Measurements from ENCODE around the gene CTSE. TPM values are rescaled to one million over a fixed set of nuclear protein-coding genes. Genes with fewer than 3 reads are reported as not detected.

Gene CTSE
- total and polyA plus RNA-seq, 2 of the 4 experiments (the other 2 are of a cell fraction): not detected

GRCh38 chr1:205973377-205974232 is 50.1 kb downstream of the CTSE start:
- peaks cover 6% of the 10 kb centered on the region for H3K27me3 ChIP-seq (ENCODE audit: control insufficient read depth, insufficient read depth, low read length)
- dilution Hi-C loops (cut with HindIII; ENCODE audit: low sequenced_read_pairs, unreplicated experiment): no loop called here
- no peak overlapping the region for H4K8ac ChIP-seq (ENCODE audit: low read depth in 2 of 2, low read length in 2 of 2)
- in situ Hi-C loops (cut with MboI; ENCODE audit: low sequenced_read_pairs): no loop called here
- peak overlapping the region; percentile 62 for H2AK9ac ChIP-seq (replicated peaks; ENCODE audit: low read depth, low read length, poor library complexity)
- ChIA-PET CTCF (no interaction called here), POLR2A (ENCODE audit: unreplicated experiment) (no interaction called here)
- H3K27ac ChIP-seq (ENCODE audit: insufficient read depth, low read length): no peak overlapping the region
- H2BK20ac ChIP-seq (ENCODE audit: low read depth, low read length): no peak overlapping the region
- H3K23ac ChIP-seq (ENCODE audit: low read depth, low read length): no peak overlapping the region
- no peak overlapping the region for H3K4ac ChIP-seq (ENCODE audit: low read depth, low read length)
- TF ChIP-seq SMC3 (IDR thresholded peaks at IDR 0.05; ENCODE audit: low read depth, low read length): no peak
- TF ChIP-seq POLR2A (IDR thresholded peaks at IDR 0.05; ENCODE audit: low read depth, low read length): no peak
- no peaks in the 10 kb centered on the region for H3K9me3 ChIP-seq (ENCODE audit: control insufficient read depth, insufficient read depth, low read length)
- H2BK15ac ChIP-seq (ENCODE audit: low read depth, low read length): no peak overlapping the region
- WGBS, 2 experiments (ENCODE audit: extremely low coverage in 2 of 2, insufficient read length in 1 of 2): 93 to 100% methylated on average over 4 to 8 of the region's 8 CpGs
- peak overlapping the region; percentile 23 for H2AFZ ChIP-seq (replicated peaks; ENCODE audit: low read length, poor library complexity)
- H4K91ac ChIP-seq (ENCODE audit: insufficient read depth, low read depth, low read length): no peak overlapping the region
- H2AK5ac ChIP-seq (ENCODE audit: low read depth, low read length): no peak overlapping the region; the same call in 1 of the 2 replicates
- H4K5ac ChIP-seq (ENCODE audit: low read depth, low read length): no peak overlapping the region
- H2BK5ac ChIP-seq (ENCODE audit: low read depth, low read length, poor library complexity, severe bottlenecking): peak overlapping the region; percentile 54
- no peak overlapping the region for H3K9ac ChIP-seq (ENCODE audit: low read depth, low read length)
- no peak overlapping the region for H3K56ac ChIP-seq (ENCODE audit: extremely low read depth, insufficient read depth, low read length)
- peaks cover 27% of the 10 kb centered on the region for H3K9me1 ChIP-seq (ENCODE audit: insufficient read depth, low read length)
- no TSS peak for BruUV-seq (replicated peaks)
- H3K4me2 ChIP-seq (ENCODE audit: low read depth, low read length): no peak overlapping the region
- peak overlapping the region; percentile 57; the same call in 1 of the 2 replicates for H3K14ac ChIP-seq (replicated peaks; ENCODE audit: low read depth, low read length)
- no peak overlapping the region for H3K4me3 ChIP-seq (ENCODE audit: insufficient read depth, low read depth, low read length)
- intact Hi-C loops (cut with micrococcal nuclease): loop anchor here (10.0 kb wide), 1 partner anchor 379 kb away; no protein-coding TSS in a partner anchor
- H4K20me1 ChIP-seq (ENCODE audit: insufficient read depth, low read length): no peaks in the 10 kb centered on the region; the same call in 1 of the 2 replicates
- no peaks in the 10 kb centered on the region for H3K4me1 ChIP-seq (ENCODE audit: control insufficient read depth, insufficient read depth, low read length)
- no peaks in the 10 kb centered on the region for H3K36me3 ChIP-seq (ENCODE audit: control insufficient read depth, insufficient read depth, low read length)
- H3K18ac ChIP-seq (ENCODE audit: low read depth, low read length): no peak overlapping the region
- ATAC-seq (ENCODE audit: low read depth): no peak
- no peaks in the 10 kb centered on the region for H3K79me1 ChIP-seq (ENCODE audit: low read depth in 1 of 2, low read length in 2 of 2)
- DNase-seq: no peak
- no peak overlapping the region for H2BK120ac ChIP-seq (ENCODE audit: low read depth, low read length)
